ENCODE measurements around the gene IFNL2.

The IFNL2 gene

GRCh38 chr19:39310558-39311311 is 42.5 kb downstream of the IFNL2 start:
- H3K4me3 ChIP-seq (ENCODE audit: low read length) = no peak overlapping the region
- no peak for TF ChIP-seq ZNF274 (IDR thresholded peaks at IDR 0.05; ENCODE audit: low read depth, low read length)

- no peak for TF ChIP-seq ZNF274 (IDR thresholded peaks at IDR 0.05; ENCODE audit: low read depth, low read length)
- H3K4me3 ChIP-seq (ENCODE audit: low read length) = no peak overlapping the region
Measured at GRCh38 chr19:39314016-39314728, 46.0 kb downstream of the IFNL2 start.

DNA sequence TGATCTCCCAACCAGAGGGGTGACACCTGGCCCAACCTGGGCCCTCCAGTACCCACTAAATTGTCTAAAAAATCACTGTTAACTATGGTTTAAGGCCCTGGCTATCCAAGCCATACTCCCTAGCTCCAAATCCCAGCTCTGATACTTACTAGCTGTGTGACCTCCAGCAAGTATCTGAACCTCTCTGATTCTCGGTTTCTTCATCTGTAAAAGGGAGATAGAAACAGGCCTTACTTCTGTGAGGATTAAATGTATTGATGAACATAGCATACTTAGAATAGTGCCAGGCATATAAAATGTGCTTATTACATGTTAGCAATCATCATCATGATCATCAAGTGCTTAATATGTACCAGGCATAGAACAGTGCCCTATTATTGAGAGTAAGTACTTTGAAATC is 47.7 kb downstream of the IFNL2 start:
- no peak for TF ChIP-seq ZNF274 (IDR thresholded peaks at IDR 0.05; ENCODE audit: low read depth, low read length)
- H3K4me3 ChIP-seq (ENCODE audit: low read length) = no peak overlapping the region

DNA sequence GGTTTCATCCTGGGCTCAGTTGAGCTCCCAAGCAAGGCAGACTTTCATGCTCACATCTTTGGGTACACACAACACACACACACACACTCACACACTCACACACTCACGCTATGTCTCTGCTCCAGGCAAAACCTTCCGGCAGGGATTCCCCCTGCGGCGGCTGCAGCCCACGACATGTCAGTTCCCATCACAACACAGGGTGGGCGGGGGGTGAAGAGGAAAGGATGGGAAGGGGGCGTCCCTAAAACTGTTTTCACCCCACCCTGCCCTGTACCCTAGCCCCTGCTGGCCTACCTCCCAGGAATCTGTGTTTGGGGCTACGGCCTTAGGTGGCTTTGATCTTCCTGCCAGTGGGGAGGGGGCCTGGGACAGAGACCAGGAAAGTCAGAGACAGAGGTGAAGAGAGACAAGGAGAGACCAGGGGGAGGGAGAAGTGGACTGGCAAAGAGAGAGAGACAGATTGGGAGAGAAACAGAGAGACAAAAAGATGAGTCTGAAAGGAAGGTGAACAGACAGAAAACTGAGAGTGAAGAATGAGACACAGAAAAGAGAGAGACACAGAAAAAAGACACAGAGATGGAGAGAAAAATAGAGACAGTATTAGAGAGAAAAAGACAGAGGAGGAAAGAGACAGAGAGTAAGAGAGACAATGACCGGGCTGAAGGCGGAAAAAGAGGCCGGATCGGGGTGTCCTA is 48.6 kb downstream of the IFNL2 start:
- H3K4me3 ChIP-seq (ENCODE audit: low read length) = no peak overlapping the region
- no peak for TF ChIP-seq ZNF274 (IDR thresholded peaks at IDR 0.05; ENCODE audit: low read depth, low read length)

GRCh38 chr19:39317476-39317875 is 49.3 kb downstream of the IFNL2 start:
- H3K4me3 ChIP-seq (ENCODE audit: low read length) = no peak overlapping the region
- no peak for TF ChIP-seq ZNF274 (IDR thresholded peaks at IDR 0.05; ENCODE audit: low read depth, low read length)

DNA sequence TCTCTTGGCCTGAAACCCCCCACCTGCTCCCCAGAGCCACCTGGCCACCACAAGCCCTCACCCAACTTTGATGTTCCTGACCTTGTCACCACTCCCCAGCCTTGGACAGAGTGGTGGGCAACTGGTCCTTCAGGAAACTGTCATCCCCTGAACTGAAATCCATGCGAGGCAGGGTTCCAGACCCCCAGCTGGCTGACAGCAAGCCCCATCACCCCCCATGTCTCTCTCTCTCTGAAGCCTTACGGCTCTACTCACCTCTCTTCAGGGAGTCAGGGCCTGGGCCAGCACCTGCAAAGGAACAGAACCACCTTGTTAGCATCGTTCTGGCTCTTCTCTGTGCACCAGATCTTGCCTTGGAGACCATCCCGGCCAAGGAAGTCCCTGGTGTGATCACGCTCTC is 49.9 kb downstream of the IFNL2 start:
- no peak for TF ChIP-seq ZNF274 (IDR thresholded peaks at IDR 0.05; ENCODE audit: low read depth, low read length)
- no peak overlapping the region for H3K4me3 ChIP-seq (ENCODE audit: low read length)

GRCh38 chr19:39318690-39319089 is 50.5 kb downstream of the IFNL2 start:
- no peak for TF ChIP-seq ZNF274 (IDR thresholded peaks at IDR 0.05; ENCODE audit: low read depth, low read length)
- no peak overlapping the region for H3K4me3 ChIP-seq (ENCODE audit: low read length)

DNA sequence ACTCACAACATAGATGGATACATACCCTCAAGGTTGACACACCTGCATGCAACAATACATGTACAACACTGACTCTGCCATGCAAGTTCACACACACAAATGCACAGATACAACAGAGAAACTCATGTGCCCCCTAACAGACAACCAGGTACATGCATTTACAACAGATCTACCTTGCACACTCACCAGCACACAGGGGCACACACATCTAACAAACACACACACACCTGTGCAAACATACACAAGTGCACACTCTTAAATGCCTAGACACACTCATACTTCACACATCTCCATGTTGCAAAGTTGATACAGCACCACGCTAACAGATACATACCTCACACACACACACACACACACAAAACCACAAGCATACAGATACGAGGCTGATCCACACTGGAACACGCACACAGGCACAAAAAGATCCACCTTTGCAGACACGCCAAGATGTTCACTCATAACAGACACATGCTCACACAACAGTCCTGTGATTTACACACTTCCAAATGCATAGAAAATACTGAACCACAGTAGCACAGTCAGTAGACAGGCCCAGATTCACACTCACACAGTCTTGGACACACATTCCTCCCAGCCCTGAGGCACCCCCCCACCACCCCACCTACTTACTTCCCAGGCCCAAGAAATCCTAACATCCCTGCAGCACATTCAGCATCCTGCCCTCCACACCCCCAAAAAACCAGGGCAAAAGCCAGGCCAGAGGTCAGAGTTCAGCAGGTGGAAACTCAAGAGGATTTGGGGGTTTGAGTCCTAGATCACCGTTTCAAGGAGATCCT is 51.1 kb downstream of the IFNL2 start:
- H3K4me3 ChIP-seq (ENCODE audit: low read length) = no peak overlapping the region
- no peak for TF ChIP-seq ZNF274 (IDR thresholded peaks at IDR 0.05; ENCODE audit: low read depth, low read length)

Data from GM08714 (cell line).